GM18870 (cell line): ENCODE results near the gene COL11A2.

ENCODE experiments used
- ATAC-seq: cut with Tn5 transposase; IDR thresholded peaks from one replicate; pipeline ENCODE4 v1.9.1; 2021; ENCODE audit warnings: moderate library complexity; ENCODE audit not compliant: unreplicated experiment

The COL11A2 gene

GRCh38 chr6:33193619-33194018, 1.4 kb upstream of the COL11A2 start:
- ATAC-seq, result no peak

DNA sequence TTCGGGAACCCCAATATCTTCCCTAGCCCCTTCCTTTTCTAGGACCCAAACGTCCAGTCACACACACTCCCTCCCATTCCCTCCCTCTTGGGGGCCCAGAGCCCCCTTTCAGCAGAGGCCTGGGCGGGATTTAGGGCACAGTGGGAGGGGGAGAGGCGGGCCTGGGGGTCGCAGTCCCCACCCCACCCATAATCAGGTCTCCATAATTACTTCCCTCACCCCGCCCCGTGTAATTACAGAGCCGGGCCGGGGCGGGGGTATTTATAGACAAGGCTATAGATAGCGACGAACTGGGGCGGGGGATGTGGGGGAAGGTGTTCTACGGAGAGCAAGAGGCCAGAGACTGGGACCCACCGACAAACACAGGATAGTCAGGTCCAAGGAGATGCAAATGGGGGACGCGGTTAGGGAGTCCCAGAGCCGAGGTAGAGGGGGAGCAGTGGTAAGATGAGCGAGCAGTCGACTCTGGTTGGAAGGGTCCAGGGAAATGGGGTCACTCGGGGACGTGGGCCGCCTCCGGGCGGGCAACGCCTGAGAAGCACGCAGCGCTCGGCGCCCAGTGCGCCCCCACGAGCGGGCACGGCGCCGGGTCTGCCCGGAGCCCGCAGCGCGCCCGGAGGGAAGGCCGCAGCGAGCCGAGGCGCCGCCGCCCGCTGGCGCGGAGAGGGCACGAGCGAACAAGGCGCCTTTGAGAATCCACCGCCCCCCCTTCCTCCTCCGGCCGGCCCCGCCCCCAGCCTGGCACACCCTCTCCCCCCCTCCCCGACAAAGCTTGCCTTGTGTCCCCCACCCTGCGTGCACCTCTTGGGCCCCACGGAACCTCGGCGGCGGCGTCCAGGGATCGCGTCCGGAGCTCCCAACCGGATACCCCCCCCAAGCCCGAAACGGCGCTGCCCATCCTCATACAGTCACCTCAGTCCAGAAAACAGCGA, 670 bp upstream of the COL11A2 start:
- no peak for ATAC-seq

GRCh38 chr6:33191383-33192104, 723 bp downstream of the COL11A2 start:
- ATAC-seq, result no peak

GRCh38 chr6:33190504-33191107, 1.7 kb downstream of the COL11A2 start:
- ATAC-seq, result no peak

- ATAC-seq, result no peak
These were observed 2.4 kb downstream of the COL11A2 start for GRCh38 chr6:33189625-33190448.

GRCh38 chr6:33189164-33189563, 3.1 kb downstream of the COL11A2 start:
- ATAC-seq, result no peak

- no peak for ATAC-seq
These were observed 4.5 kb downstream of the COL11A2 start for GRCh38 chr6:33187809-33188208.

DNA sequence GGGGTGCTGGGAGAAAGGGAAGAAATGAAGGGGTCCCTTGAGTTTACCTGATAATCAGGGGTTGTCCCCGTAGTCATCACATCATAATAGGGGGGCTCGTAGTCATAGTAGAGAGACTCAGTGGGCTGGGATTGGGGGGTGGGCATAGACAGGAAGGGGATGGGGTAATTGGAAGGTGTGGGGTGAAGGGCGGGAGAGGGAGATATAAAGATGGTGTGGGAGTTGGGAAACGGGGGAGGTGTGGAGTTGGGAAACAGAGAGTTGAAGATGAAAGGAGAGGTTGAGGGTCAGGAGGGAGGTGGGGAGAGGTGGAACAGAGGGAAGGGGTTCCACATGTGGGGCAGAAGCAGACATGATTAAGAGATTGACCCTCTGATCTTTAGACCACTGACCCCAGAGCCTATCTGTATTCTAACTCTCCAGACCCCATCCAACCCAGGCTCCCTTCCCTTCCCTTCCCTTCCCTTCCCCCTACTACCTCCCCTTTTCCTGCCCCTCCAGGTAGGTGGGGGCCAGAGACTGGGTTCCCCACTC, 6.5 kb downstream of the COL11A2 start:
- no peak for ATAC-seq

DNA sequence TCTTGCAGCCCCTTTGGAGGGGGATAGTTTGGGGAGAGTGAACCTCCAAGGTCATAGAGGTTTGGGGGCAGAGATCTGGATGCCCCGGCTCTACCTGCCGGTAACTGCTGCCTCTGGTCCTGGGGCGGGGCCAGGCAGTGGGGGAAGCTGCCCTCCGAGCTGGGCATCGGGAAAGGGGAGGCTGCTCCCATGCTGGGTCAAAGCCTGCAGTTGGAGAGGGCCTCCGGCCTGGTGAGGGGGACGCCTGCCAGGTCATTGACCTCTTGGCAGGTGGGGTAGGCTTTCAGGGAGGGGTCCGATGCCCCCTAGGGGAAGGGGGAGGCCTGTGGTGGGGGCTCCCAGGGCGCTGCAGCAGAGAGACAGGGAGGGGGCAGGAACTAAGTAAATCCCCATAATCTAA, 7.1 kb downstream of the COL11A2 start:
- ATAC-seq, result no peak

DNA sequence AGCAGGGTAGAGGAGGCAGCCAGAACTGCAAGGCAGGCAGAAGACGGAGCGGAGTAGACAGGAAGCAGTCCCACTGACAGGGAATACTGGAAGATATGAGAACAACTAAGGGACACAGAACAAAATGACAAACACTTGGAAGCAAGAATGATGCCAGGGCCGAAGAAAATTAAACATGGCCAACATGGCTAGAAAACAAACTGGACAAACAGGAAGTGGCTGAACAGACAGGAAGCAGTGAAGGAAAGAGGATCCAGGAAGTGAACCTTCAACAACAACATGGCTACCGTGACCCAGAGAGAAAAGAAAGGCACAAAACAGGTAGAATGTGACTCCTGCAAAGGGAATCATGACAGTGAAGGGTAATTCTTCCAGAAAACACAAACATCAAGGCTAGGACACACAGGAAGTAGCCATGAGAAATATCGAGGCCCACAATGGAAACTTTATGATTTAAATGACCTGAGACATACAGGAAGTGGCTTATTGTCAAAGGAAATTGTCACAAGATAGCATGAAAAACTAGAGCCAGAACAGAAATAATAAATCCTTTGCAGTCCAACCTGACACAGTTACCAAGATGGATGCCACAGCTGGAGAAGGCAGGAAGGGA, 9.1 kb downstream of the COL11A2 start:
- no peak for ATAC-seq

GRCh38 chr6:33181141-33181540, 11.1 kb downstream of the COL11A2 start:
- no peak for ATAC-seq

DNA sequence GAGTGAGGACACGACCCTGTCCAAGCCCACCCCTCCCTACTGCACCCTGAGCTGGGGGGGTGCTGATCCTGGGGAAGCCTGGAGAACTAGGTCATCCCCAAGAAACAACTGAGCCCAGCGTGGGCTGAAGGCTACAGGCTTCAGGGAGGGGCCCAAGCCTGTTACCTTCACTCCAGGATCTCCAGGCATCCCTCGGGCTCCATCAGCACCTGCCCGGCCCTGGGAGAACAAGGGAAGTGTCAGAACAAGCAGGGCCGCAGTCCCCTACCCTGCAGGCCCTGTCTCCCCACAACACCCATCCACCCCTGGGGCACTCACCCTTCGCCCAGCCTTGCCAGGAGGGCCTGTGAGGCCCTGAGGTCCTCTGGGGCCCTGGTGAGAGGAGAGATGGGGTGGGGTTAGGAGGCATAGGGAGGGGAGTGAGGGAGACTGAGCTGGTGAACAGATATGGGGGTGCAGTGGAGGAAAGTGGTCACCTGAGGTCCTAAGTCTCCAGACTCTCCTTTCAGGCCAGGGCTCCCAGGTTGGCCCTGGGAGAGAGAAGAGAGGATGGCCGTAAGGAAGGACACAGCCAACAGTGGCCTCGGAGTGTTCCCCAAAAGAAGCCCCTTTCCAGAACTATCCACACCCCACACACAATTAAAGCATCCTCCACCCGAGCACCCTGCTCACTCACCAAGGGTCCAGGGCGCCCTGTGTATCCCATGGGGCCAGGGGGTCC, 13.4 kb downstream of the COL11A2 start:
- ATAC-seq, result no peak

- no peak for ATAC-seq
These were observed 14.5 kb downstream of the COL11A2 start for GRCh38 chr6:33177552-33178446.

GRCh38 chr6:33176906-33177305, 15.4 kb downstream of the COL11A2 start:
- ATAC-seq, result no peak

- ATAC-seq, result no peak
These were observed 16.7 kb downstream of the COL11A2 start for GRCh38 chr6:33175436-33176069.

DNA sequence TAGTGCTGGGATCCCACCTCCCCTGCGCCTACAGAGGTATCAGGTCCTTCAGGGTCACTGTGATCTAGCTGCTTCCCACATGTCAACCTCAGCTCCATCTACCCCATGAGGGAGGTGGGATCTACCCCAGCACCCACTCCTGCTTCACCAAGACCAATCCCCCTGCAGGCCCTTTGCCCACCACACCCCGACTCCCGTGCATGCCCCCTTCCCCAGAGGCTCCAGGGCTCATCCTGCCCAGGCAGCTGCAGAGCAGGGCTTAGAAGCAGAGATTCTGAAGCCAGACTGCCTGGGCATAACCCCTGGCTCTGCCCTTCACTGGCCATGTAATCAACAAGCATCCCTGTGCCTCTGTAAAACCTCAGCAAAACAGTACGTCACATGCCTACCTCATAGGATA, 17.5 kb downstream of the COL11A2 start:
- no peak for ATAC-seq

DNA sequence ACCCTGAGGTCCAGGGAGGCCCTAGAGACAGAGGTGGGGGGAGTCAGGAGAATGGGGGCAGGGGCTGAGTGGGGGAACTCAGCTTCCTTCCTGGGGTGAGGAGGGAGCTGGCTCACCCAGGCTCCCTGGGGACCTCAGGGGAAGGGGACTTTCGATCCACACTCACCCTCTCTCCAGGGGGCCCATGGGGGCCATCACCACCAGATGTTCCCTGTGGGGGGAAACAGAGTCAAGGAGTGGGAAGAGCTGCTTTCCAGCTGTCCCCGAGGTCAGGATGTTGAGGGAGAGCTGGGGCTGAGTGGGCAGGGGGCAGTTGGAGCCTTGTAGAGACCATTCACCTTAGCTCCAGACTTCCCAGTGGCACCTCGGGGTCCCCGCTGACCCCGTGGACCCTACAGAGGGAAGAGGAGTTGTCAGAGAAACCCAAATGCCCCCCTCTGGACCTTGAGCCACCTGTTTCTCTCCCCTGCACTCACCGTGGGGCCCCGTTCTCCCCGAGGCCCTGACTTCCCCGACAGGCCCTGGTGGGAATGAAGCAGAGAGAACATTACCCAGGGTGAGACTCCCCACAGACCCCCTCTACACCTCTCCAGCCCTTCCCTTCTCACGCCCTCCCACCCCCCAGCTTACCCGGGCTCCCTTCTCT, 18.6 kb downstream of the COL11A2 start:
- ATAC-seq, result no peak
